HUES64 (cell line): Measurements from ENCODE around the gene TMEM72.

Source experiments
- H3K27ac ChIP-seq: 2 replicates; pipeline ENCODE4 v1.7.0; 2013; ENCODE audit warnings: low read depth, low read length, inconsistent platforms
- H3K27me3 ChIP-seq: 2 replicates; pipeline ENCODE4 v1.6.1; 2013; ENCODE audit warnings: mild to moderate bottlenecking, low read length; ENCODE audit not compliant: insufficient read depth
- H3K36me3 ChIP-seq: 2 replicates; pipeline ENCODE4 v1.6.1; 2013; ENCODE audit warnings: mild to moderate bottlenecking, low read length; ENCODE audit not compliant: insufficient read depth
- H3K4me1 ChIP-seq: 2 replicates; pipeline ENCODE4 v1.6.1; 2013; ENCODE audit warnings: mild to moderate bottlenecking, low read length, moderate library complexity; ENCODE audit not compliant: insufficient read depth
- H3K4me3 ChIP-seq: 2 replicates; pipeline ENCODE4 v1.5.1; 2013; ENCODE audit warnings: mild to moderate bottlenecking, low read length, moderate library complexity
- H3K9ac ChIP-seq: 2 replicates; pipeline ENCODE4 v1.6.1; 2013; ENCODE audit warnings: mild to moderate bottlenecking, low read depth, low read length
- H3K9me3 ChIP-seq: 2 replicates; pipeline ENCODE4 v1.6.1; 2013; ENCODE audit warnings: low read depth, low read length; ENCODE audit not compliant: insufficient read depth
- WGBS: fragments of 150-250, 120-280 bp; methylation state at CpG from one replicate; pipeline ENCODE4 v1.1.7; 2013; ENCODE audit warnings: missing lambda C conversion rate; 5-methylcytosine and 5-hydroxymethylcytosine counted together

Gene TMEM72

GRCh38 chr10:44979281-44980191 lies 68.4 kb downstream of the TMEM72 start:
- H3K4me3 ChIP-seq, result no peak overlapping the region
- no peaks in the 10 kb centered on the region for H3K9me3 ChIP-seq
- no peaks in the 10 kb centered on the region for H3K27me3 ChIP-seq
- no peaks in the 10 kb centered on the region for H3K36me3 ChIP-seq
- WGBS, result 72% methylated on average over 13 of the region's 13 CpGs
- no peak overlapping the region for H3K9ac ChIP-seq
- H3K4me1 ChIP-seq, result peaks cover 40% of the 10 kb centered on the region
- peak overlapping the region; percentile 64; the same call in 1 of the 2 replicates for H3K27ac ChIP-seq

DNA sequence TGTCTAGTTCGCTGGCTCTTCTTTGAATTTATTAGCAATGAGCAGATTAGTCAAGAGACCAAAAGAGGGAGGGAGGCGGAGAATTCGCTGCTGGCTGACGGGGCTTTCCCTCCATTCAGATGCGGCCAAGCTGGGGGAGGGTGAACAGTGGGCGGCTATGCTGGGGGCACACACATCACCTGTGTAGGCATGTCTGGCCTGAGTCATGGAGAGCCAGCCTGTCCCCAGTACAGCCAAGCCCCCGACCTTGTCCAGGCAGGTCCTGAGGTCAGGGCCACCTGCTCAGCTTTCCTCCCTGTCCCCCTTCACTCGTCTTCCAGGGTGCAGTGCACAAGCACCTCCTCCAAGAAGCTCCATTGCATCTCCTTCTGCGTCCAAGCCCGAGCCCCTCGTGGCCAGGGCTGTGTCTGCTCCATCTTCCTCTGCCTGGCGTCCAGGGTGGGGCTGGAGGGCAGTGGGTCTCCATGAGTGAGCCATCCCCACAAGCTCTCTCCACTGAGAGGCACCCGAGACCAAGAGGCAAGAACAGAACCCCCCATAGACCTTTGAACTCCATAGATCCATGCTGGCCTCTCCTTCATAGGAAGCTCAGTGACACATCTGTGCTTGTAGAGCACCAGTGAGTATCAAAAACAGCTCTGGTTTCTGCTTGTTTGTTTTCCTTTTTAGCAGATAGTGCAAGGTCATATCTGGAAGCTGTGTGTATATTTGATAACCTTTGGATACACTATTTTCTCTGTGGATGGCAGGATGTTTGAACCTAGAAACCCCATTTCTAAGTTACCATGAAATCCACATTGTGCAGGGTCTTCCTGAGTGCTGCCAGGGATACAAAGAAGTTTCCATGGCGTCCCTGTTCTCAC lies 69.4 kb downstream of the TMEM72 start:
- 58% methylated on average over 14 of the region's 14 CpGs for WGBS
- no peaks in the 10 kb centered on the region for H3K36me3 ChIP-seq
- no peaks in the 10 kb centered on the region for H3K27me3 ChIP-seq
- no peaks in the 10 kb centered on the region for H3K9me3 ChIP-seq
- peaks cover 41% of the 10 kb centered on the region for H3K4me1 ChIP-seq
- H3K27ac ChIP-seq, result no peak overlapping the region
- no peak overlapping the region for H3K9ac ChIP-seq
- no peak overlapping the region for H3K4me3 ChIP-seq

GRCh38 chr10:44981172-44982113 lies 70.3 kb downstream of the TMEM72 start:
- Histone ChIP-seq H3K27ac (no peak overlapping the region), H3K9me3 (no peaks in the 10 kb centered on the region), H3K27me3 (no peaks in the 10 kb centered on the region), H3K4me1 (peaks cover 44% of the 10 kb centered on the region), H3K36me3 (no peaks in the 10 kb centered on the region), H3K9ac (no peak overlapping the region), H3K4me3 (no peak overlapping the region)
- WGBS, result 92% methylated on average over 11 of the region's 11 CpGs

DNA sequence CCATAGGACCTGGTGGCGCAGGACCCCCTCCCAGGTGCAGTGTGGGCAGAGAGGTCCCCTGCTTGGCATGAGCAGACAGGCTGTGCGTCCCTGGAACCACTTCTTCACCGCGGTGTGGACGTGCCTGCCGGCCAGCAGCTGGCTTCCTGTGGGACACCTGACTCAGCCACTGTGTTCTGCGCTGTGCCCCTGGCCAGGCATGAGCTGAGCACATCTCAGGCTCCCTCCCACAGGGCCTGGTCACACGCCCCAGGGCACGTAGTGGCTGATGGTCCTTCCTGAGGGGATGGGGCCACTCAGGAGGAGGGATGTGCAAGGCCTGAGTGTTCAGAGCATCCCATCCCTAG lies 71.0 kb downstream of the TMEM72 start:
- Histone ChIP-seq H3K27me3 (no peaks in the 10 kb centered on the region), H3K4me3 (no peak overlapping the region), H3K36me3 (no peaks in the 10 kb centered on the region), H3K9me3 (no peaks in the 10 kb centered on the region), H3K27ac (no peak overlapping the region), H3K9ac (no peak overlapping the region), H3K4me1 (peaks cover 47% of the 10 kb centered on the region)
- WGBS, result 93% methylated on average over 9 of the region's 9 CpGs

- 92% methylated on average over 9 of the region's 9 CpGs for WGBS
- Histone ChIP-seq H3K4me3 (no peak overlapping the region), H3K9me3 (no peaks in the 10 kb centered on the region), H3K27ac (no peak overlapping the region), H3K9ac (no peak overlapping the region), H3K36me3 (no peaks in the 10 kb centered on the region), H3K27me3 (no peaks in the 10 kb centered on the region), H3K4me1 (peaks cover 47% of the 10 kb centered on the region)
Measured at GRCh38 chr10:44982496-44982895, 71.4 kb downstream of the TMEM72 start.

DNA sequence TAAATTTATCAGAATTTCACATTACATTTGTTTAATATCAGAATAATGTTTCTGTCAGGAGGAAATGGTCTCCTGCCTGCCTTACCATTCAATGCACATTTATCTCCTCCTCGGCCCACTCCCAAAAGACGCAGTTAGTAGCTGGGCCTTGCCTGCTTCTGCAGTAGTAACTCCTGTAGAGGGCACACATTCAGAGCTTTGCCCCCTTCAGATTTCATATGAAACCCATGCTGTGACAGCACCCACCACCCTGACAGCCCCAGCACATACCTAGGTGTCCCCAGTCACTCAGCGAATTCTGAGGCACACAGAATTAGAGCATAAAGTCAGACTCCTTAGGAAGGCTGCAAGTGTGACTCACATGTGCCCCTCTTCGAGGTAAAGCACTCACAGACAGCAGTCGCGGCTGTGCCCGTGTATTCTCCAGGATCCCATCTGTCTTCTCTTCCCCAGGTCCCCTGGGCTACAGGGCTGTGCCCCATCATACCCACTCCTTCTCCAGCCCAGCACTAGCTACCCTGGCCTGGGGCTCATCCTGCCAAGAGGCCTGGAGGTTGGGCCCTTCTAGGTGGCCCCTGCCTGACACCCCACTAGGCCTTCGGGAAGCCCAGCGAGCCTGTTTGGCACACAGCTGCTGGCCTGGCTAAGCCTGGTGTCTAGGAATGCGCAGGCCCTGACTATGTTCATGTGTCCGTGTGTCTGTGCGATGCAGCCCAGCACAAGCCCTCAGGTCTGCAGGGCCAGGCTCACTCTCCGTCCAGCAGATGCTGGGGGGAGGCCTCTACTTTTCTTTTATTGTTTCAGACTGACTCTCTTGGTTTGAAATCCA lies 72.1 kb downstream of the TMEM72 start:
- H3K27ac ChIP-seq, result no peak overlapping the region
- no peaks in the 10 kb centered on the region for H3K36me3 ChIP-seq
- 94% methylated on average over 13 of the region's 13 CpGs for WGBS
- H3K4me3 ChIP-seq, result no peak overlapping the region
- H3K4me1 ChIP-seq, result peaks cover 51% of the 10 kb centered on the region
- H3K27me3 ChIP-seq, result no peaks in the 10 kb centered on the region
- H3K9me3 ChIP-seq, result no peaks in the 10 kb centered on the region
- H3K9ac ChIP-seq, result no peak overlapping the region

DNA sequence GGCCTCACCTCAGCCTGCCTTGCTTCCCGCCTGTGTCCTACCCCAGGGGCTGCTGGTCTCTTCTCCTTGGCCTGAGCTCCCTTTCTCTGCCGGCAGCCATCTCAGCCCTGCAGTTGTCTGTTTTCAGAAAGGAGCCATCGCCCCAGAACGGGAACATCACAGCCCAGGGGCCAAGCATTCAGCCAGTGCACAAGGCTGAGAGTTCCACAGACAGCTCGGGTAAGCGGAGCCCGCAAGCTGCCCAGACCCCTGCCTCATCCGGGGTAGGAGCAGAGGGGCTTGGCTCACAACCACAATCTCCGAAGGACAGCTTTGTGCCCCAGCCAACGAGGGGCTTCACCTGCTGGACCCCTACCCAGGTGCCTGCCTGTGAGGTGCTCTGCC lies 72.8 kb downstream of the TMEM72 start:
- no peaks in the 10 kb centered on the region for H3K9me3 ChIP-seq
- H3K4me3 ChIP-seq, result no peak overlapping the region
- WGBS, result 93% methylated on average over 10 of the region's 10 CpGs
- no peak overlapping the region for H3K27ac ChIP-seq
- H3K9ac ChIP-seq, result no peak overlapping the region
- peaks cover 5% of the 10 kb centered on the region; the same call in 1 of the 2 replicates for H3K27me3 ChIP-seq
- peaks cover 46% of the 10 kb centered on the region for H3K4me1 ChIP-seq
- H3K36me3 ChIP-seq, result no peaks in the 10 kb centered on the region

- WGBS, result 95% methylated on average over 15 of the region's 15 CpGs
- Histone ChIP-seq H3K9me3 (no peaks in the 10 kb centered on the region), H3K27me3 (peaks cover 7% of the 10 kb centered on the region; the same call in 1 of the 2 replicates), H3K9ac (no peak overlapping the region), H3K27ac (no peak overlapping the region), H3K4me3 (no peak overlapping the region), H3K4me1 (peaks cover 45% of the 10 kb centered on the region), H3K36me3 (no peaks in the 10 kb centered on the region)
Measured at GRCh38 chr10:44984671-44985101, 73.5 kb downstream of the TMEM72 start.

- Histone ChIP-seq H3K4me3 (no peak overlapping the region), H3K4me1 (peaks cover 45% of the 10 kb centered on the region), H3K27ac (no peak overlapping the region), H3K36me3 (no peaks in the 10 kb centered on the region), H3K27me3 (peaks cover 7% of the 10 kb centered on the region; the same call in 1 of the 2 replicates), H3K9me3 (no peaks in the 10 kb centered on the region), H3K9ac (no peak overlapping the region)
- WGBS, result 88% methylated on average over 9 of the region's 9 CpGs
Measured at GRCh38 chr10:44985175-44985681, 74.1 kb downstream of the TMEM72 start.

GRCh38 chr10:44986179-44986578 lies 75.0 kb downstream of the TMEM72 start:
- no peak overlapping the region for H3K27ac ChIP-seq
- WGBS, result 87% methylated on average over 3 of the region's 3 CpGs
- no peaks in the 10 kb centered on the region for H3K36me3 ChIP-seq
- peaks cover 44% of the 10 kb centered on the region for H3K4me1 ChIP-seq
- no peak overlapping the region for H3K4me3 ChIP-seq
- H3K9ac ChIP-seq, result no peak overlapping the region
- no peaks in the 10 kb centered on the region for H3K9me3 ChIP-seq
- peaks cover 7% of the 10 kb centered on the region; the same call in 1 of the 2 replicates for H3K27me3 ChIP-seq
